Mesodermal cell (in vitro differentiated cells): Measurements from ENCODE around the gene CTDSPL.

Source experiments
- H3K27ac ChIP-seq: 2 replicates; pipeline ENCODE4 v1.7.0; 2013; ENCODE audit warnings: mild to moderate bottlenecking, low read depth, low read length, moderate library complexity; ENCODE audit not compliant: severe bottlenecking
- H3K36me3 ChIP-seq: 2 replicates; pipeline ENCODE4 v1.7.1; 2013; ENCODE audit warnings: mild to moderate bottlenecking, low read length, moderate library complexity; ENCODE audit not compliant: control insufficient read depth, insufficient read depth
- H3K4me1 ChIP-seq: one replicate; pipeline ENCODE4 v1.7.1; 2013; ENCODE audit warnings: mild to moderate bottlenecking, low read length; ENCODE audit not compliant: insufficient read depth, control insufficient read depth, poor library complexity, severe bottlenecking
- H3K4me3 ChIP-seq: 2 replicates; pipeline ENCODE4 v1.7.0; 2013; ENCODE audit warnings: low read length, control low read depth, mild to moderate bottlenecking; ENCODE audit not compliant: insufficient read depth, poor library complexity, severe bottlenecking; ENCODE audit errors: extremely low read depth
- H3K9me3 ChIP-seq: 2 replicates; pipeline ENCODE4 v1.7.1; 2013; ENCODE audit warnings: mild to moderate bottlenecking, low read length, moderate library complexity; ENCODE audit not compliant: control insufficient read depth
- WGBS, 2 experiments: methylation state at CpG; one replicate each; pipeline ENCODE4 v1.1.5; 2013; ENCODE audit warnings: missing lambda C conversion rate in 2 of 2; ENCODE audit not compliant: insufficient coverage in 2 of 2; 5-methylcytosine and 5-hydroxymethylcytosine counted together

The CTDSPL gene

DNA sequence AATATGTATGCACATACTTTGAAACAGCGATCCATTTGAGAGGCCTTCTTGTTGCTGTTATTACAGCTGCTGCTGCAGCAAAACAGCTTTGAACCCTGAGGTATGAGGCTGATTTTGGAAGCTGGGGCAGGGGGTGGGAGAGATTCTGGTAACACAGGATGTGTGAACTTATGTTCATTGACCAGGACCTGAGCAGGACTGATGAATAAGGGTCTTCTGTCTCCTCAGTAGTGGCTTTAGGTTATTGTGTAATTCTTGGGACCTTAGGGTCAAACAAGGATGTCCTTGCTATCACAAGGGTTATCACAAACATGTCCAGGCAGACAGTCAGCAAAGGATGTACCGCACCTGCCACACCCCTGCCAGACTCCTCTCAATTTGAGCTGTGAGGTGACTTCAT, 41.6 kb downstream of the CTDSPL start:
- no peak overlapping the region for H3K27ac ChIP-seq
- H3K9me3 ChIP-seq = no peaks in the 10 kb centered on the region
- WGBS, 2 experiments = 77 to 83% methylated on average over 2 of the region's 2 CpGs
- H3K36me3 ChIP-seq = peaks cover 13% of the 10 kb centered on the region
- H3K4me3 ChIP-seq = no peak overlapping the region
- peaks cover 59% of the 10 kb centered on the region for H3K4me1 ChIP-seq

DNA sequence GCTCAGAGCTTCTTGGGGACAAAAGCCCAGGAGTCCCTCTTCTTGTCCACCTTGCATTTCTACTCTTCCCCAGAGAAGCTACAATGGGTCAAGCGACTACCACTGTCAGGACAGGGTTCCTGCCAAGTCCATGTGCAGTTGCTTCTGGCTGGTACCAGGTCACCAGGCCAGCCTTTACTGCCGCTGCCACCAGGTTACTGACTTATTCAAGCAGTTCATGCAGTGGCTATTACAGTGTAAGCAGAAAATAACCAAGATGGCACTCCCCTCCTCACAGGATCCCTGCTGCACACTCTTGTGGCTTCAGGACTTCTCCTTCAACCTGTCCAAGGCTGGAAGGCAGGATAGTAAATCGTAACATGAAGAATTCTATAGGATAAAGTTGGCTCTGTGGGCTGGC, 42.1 kb downstream of the CTDSPL start:
- Histone ChIP-seq H3K27ac (no peak overlapping the region), H3K36me3 (peaks cover 13% of the 10 kb centered on the region), H3K4me3 (no peak overlapping the region), H3K4me1 (peaks cover 59% of the 10 kb centered on the region), H3K9me3 (peaks cover 4% of the 10 kb centered on the region)
- WGBS, 2 experiments = 82 to 100% methylated on average over 2 to 3 of the region's 3 CpGs

DNA sequence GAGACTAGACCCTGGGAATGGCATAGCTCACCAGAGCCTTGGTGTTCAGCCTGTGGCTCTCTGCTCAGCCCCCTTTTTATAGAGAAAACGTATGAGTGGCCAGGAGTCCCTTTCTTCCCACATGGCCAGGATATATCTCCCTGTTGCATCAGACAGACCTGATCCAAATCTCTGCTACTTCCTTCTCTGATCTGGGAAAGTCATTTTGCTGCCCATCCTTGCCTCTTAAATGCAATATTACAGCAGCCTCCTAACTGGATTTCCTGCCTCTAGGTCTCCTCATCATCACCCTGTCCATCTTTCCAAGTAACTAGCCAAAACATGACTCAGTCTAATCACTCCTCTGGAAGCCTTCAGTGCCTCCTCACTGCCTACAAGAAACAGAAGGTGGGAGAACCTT, 42.9 kb downstream of the CTDSPL start:
- WGBS, 2 experiments = 75 to 89% methylated on average over 1 of the region's 1 CpG
- Histone ChIP-seq H3K36me3 (peaks cover 13% of the 10 kb centered on the region), H3K4me1 (peaks cover 59% of the 10 kb centered on the region), H3K9me3 (peaks cover 11% of the 10 kb centered on the region), H3K4me3 (no peak overlapping the region), H3K27ac (peak overlapping the region; percentile 51)

DNA sequence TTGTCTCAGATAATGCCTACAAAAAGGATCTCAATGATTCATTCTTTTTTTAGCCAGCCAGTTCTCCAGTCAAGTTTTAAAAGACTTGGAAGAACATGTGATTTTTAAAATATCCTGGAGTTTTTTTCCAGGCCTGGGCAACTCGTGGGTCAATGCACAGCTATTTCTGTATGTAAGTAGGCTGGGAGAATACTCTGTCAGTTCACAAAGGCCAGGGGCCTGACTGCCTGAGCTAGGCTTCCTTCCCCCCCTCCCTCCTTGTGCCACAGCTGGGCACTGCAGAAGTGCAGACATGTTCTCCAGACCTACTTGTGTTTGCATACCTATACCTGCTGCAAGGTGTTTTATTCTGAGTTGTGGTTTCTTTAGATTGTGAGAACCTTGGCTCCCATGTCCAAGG, 43.7 kb downstream of the CTDSPL start:
- H3K9me3 ChIP-seq = peaks cover 14% of the 10 kb centered on the region
- H3K27ac ChIP-seq = no peak overlapping the region
- WGBS, 2 experiments = 40 to 56% methylated on average over 1 of the region's 1 CpG
- H3K4me1 ChIP-seq = peaks cover 59% of the 10 kb centered on the region
- H3K36me3 ChIP-seq = peaks cover 13% of the 10 kb centered on the region
- no peak overlapping the region for H3K4me3 ChIP-seq

DNA sequence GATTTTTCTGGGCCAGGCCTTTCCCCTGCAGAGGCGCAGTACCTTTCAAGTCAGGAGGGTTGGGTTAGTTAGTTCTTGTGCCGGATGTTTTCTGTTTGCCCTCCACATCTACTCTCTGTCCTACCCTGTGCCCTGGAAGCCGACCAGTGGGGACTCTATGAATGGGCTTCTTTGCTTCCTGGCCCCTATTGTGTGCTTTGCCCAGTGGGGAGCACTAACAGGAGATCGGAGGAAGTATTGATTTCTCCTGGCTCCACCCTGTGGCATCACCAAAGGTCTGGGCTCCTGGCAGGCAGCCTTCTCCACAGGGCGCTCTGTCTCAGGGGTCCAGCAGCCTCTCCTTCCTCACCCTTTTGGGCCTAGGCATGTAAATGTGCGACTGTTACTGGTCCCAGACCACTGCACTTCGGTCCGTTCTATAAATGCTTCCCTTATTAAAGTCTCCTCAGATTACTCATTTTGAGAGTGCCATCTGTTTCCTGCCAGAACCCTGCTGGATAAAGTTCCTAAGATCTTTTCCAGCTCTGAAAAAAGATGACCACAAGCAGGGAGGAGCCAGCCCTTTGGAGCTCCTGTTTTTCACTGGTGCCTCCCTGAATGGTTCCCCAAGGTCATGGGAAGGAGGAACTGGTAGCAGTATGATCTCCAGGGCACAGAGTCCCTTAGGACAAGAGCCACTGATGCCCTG, 44.5 kb downstream of the CTDSPL start:
- H3K27ac ChIP-seq = peak overlapping the region; percentile 71
- no peak overlapping the region for H3K4me3 ChIP-seq
- peaks cover 64% of the 10 kb centered on the region for H3K4me1 ChIP-seq
- peaks cover 14% of the 10 kb centered on the region for H3K9me3 ChIP-seq
- 80 to 84% methylated on average over 6 to 7 of the region's 8 CpGs for WGBS, 2 experiments
- peaks cover 13% of the 10 kb centered on the region for H3K36me3 ChIP-seq

DNA sequence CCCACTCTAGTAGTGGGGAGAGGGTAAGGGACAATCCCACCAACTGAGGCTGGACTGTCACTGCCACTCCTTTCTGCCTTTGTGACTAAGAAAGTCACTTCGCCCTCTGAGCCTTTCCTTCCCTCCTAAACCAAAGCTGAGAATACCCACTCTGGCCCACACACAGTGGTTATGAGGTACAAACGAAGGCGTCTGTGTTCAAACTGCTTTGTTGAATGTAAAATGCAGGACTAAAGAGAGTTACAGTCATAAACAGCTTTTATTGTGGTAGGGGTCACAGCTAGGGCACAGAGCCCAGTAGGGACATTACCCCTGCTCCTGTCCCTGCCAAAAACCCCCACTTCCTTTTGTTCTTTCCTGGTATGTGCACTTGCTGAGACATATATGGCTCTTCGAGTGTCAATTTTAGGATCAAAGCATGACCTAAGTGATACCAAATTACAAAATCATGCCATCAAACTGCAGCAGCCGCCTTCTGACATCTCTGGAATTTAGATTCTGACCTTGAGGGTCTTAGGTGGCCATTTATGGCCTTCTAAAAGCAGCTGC, 45.1 kb downstream of the CTDSPL start:
- Histone ChIP-seq H3K9me3 (peaks cover 14% of the 10 kb centered on the region), H3K36me3 (peaks cover 15% of the 10 kb centered on the region), H3K4me3 (no peak overlapping the region), H3K27ac (peak overlapping the region; percentile 71), H3K4me1 (peaks cover 61% of the 10 kb centered on the region)
- WGBS, 2 experiments = 43 to 93% methylated on average over 2 to 3 of the region's 5 CpGs

DNA sequence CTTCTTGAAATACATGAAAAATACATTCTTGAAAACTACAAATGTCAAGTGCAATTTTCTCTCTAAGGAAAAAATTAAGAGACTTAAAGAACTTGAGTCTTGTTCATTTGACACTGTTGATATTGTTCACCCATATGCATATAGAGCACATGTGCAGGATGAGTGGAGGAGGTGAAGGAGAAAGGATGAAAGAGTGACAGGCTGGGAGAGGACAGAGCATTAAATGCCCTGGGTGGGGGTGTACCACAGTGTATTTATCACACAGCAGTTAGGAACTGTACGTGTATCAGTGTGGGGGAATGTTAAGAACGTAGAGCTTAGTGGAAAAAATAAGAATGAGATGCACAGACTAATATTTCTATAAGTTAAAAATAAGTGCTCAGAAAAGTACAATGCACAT, 45.7 kb downstream of the CTDSPL start:
- 100% methylated on average over 1 of the region's 2 CpGs; no CpG with 5 or more reads in 1 of the 2 experiments for WGBS, 2 experiments
- Histone ChIP-seq H3K4me3 (no peak overlapping the region), H3K4me1 (peaks cover 55% of the 10 kb centered on the region), H3K36me3 (peaks cover 17% of the 10 kb centered on the region), H3K9me3 (peaks cover 14% of the 10 kb centered on the region), H3K27ac (peak overlapping the region; percentile 19)

DNA sequence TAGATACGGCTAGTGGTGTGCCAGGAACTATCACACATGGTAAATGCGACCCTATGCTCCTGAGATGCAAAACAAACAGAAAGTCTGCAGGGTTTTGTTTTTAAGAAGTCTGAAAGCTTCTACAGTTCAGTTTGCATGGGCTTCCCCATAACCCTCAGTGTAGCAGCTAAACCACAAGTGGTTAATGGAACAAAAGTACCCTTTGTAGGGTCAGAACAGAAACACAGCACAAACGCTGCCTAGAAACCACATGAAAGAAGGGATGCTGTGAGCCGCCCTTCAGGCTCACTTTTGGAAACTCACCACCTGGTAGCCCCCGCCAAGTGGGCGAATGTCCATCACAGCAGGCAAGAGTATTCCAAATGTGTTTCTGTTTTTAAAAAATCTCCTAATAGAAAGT, 46.2 kb downstream of the CTDSPL start:
- WGBS, 2 experiments = 75 to 78% methylated on average over 4 of the region's 6 CpGs
- Histone ChIP-seq H3K4me1 (peaks cover 52% of the 10 kb centered on the region), H3K4me3 (no peak overlapping the region), H3K36me3 (peaks cover 16% of the 10 kb centered on the region), H3K9me3 (peaks cover 14% of the 10 kb centered on the region), H3K27ac (peak overlapping the region; percentile 19)

DNA sequence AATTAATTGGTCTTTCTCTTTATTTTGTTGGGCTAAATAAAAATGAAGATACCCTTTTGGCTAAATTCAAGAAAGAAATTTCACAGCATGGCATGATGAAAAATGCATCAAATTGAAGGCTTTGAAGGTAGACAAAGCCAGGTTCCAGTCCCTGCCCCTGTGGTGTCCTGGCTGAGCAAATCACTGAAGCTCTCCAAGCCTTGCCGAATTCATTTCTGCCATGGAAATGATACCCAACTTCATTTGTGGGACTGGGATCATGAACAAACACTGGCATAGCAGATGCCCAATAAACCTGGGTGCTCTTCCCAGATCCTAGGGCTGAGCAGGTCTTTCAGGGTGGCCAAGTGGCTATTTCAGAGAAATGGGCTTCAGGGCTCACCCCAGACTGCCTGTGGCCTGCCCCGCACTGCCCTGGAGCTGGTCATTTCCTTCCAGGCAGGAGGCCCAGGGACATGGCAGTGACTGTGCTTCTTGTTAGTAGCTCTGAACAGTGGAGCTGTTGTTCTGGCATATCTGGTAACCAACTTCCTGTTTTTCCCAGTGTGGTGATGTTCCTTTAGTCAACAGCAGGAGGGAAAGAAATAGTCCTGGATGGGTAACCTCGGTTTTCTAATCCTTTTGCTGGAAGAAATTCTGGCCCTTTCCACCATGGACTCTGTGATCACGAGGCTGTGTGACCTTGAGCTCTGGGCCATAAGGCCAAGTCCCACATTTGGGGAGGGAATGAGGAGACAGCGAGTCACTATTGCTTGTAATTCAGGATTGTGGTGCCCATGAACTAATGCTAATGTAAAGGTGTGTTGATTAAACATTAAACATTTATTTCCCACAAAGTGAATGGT, 47.6 kb downstream of the CTDSPL start:
- peaks cover 44% of the 10 kb centered on the region for H3K4me1 ChIP-seq
- H3K4me3 ChIP-seq = no peak overlapping the region
- H3K36me3 ChIP-seq = peaks cover 11% of the 10 kb centered on the region
- whole genome bisulfite sequencing, 2 experiments = 94 to 98% methylated on average over 4 of the region's 5 CpGs
- H3K27ac ChIP-seq = peak overlapping the region; percentile 55
- peaks cover 14% of the 10 kb centered on the region for H3K9me3 ChIP-seq

DNA sequence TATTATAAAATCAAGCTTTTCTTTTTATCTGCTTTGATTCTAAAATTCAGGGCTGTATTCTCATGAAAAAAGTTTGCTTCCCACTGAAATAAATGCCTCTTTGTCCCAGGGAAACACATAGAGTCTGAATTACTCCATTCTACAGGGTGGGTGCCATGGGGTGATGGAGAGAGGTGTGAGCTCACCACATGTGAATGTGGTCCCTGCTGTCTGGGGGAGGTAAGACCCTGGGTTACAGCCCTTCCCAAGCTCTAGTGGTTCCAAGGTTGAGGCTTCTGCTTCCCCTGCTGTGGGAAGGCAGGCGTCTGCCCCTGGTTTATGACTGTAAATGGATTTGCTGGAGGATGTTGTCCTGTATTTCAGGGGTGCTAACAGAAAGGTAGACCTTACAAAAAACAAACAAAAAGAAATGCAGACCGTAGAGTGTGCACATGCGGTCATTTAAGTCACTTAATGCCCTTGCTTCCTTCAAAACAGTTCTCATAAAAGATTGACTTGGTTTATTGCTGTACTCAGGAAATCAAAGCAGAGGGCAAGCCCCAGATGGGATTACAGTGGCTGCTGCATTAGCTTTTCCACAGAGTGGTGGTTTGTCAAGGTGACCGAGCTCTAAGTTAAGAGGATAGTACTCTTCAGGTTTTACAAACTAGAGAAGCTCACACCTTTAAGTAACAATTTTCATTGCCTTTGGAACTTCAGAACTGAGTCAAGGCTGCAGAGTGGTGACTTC, 49.2 kb downstream of the CTDSPL start:
- H3K27ac ChIP-seq = peak overlapping the region; percentile 78

More for the DNA sequence above, 49.2 kb downstream of the CTDSPL start:
- WGBS, 2 experiments = 90% methylated on average over 4 of the region's 4 CpGs; no CpG with 5 or more reads in 1 of the 2 experiments
- Histone ChIP-seq H3K4me1 (peaks cover 28% of the 10 kb centered on the region), H3K9me3 (peaks cover 14% of the 10 kb centered on the region), H3K4me3 (no peak overlapping the region), H3K36me3 (peaks cover 16% of the 10 kb centered on the region)
